ENCODE data around the gene RANBP3L.

The RANBP3L gene

DNA sequence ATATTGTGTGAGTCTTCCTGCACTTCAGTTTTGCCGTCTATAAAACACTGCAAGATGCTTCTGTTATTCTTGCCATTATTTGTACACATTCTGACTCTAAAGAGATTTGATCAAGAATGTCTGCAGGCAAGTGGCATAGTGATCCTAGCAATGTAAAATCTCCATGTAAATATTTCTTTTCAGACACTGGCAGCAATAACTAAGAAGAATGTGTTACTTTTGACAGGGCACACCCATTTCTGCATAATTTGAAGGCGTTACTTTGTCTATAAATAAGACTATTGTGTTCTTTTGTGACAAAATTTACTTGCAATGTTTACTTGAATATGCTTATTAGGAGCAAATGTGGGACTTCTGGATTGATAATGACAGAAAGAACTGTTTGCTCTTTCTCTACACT is 20.1 kb downstream of the RANBP3L start:
- H3K4me3 ChIP-seq (ENCODE audit: low read depth, low read length), result no peak overlapping the region
- no peak for DNase-seq (ENCODE audit: low read depth)
- TF ChIP-seq, protein P1, sequence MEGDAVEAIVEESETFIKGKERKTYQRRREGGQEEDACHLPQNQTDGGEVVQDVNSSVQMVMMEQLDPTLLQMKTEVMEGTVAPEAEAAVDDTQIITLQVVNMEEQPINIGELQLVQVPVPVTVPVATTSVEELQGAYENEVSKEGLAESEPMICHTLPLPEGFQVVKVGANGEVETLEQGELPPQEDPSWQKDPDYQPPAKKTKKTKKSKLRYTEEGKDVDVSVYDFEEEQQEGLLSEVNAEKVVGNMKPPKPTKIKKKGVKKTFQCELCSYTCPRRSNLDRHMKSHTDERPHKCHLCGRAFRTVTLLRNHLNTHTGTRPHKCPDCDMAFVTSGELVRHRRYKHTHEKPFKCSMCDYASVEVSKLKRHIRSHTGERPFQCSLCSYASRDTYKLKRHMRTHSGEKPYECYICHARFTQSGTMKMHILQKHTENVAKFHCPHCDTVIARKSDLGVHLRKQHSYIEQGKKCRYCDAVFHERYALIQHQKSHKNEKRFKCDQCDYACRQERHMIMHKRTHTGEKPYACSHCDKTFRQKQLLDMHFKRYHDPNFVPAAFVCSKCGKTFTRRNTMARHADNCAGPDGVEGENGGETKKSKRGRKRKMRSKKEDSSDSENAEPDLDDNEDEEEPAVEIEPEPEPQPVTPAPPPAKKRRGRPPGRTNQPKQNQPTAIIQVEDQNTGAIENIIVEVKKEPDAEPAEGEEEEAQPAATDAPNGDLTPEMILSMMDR (IDR thresholded peaks at IDR 0.05; ENCODE audit: insufficient read depth, low read depth, low read length, missing control alignments), result no peak

DNA sequence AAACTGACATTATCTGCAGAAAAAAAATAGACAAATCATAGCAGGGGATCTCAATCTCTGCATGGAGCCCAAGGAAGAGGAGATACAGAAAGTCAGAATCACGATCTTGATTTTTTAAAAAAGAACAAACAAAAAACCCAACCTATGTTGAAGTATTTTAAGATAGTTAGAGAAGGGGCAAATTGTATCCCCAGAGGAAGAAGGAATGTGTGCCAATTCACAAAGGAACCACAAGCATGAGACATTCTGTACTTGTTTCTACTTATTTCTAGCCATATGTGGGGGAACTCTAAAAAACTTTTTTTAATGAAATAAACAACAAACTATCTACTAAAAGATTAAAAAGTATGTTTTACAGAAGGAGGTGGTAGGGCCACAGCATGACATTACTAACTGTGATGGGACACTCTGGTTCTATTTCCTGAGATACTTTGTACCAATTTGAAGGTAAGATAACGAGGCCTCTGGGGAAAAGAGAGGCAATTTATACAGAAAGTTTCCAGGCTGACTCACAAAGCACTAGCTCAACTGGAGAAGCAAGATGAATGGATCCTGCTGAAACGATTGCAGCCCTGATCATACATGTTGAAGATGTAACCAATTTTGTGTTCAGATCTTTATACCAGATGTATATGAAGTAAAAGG is 22.5 kb downstream of the RANBP3L start:
- H3K4me3 ChIP-seq (ENCODE audit: low read depth, low read length), result no peak overlapping the region
- TF ChIP-seq, protein P1 (IDR thresholded peaks at IDR 0.05; ENCODE audit: insufficient read depth, low read depth, low read length, missing control alignments), result no peak
- no peak for DNase-seq (ENCODE audit: low read depth)

DNA sequence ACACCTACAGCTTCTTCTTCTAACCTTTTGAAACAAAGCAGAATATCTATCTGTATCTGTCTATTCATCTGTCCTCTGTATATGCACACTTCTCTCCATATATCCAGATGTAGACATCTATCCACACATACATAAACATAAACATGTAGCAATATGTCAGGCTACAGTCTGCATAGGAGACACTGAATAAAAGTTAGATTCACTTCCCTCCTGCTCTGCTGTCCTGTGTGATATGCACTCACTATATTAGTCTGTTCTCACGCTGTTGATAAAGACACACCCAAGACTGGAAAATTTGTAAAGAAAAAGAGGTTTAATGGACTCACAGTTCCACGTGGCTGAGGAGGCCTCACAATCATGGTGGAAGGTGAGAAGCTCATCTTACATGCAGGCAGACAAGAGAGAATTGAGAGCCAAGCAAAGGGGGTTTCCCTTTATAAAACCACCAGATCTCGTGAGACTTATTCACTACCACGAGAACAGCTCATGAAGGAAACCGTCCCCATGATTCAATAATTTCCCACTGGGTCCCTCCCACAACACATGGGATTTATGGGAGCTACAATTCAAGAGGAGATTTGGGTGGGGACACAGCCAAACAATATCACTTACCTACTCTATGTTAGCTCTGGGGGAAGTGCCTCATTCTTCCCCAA is 24.1 kb downstream of the RANBP3L start:
- no peak overlapping the region for H3K4me3 ChIP-seq (ENCODE audit: low read depth, low read length)
- TF ChIP-seq, protein P1 (IDR thresholded peaks at IDR 0.05; ENCODE audit: insufficient read depth, low read depth, low read length, missing control alignments), result no peak
- no peak for DNase-seq (ENCODE audit: low read depth)

DNA sequence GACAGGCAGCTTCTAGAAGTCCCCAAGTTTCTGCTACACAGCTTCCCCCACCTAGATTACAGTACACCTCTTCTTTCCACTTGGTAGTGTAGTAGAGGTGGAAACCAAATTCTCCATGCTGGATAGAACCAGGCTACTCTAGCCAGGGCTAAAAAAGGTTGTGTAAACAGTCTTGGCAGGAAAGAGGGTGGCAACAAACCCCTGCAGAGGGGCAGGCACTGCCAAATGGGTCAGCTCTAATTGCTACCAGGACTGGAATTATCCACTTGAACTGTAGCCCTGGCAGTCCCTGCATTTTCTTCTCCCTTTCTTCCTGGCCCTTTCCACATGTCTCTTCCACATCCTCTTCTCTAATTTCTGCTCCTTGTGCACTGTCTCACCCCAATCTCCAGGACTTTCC is 24.8 kb downstream of the RANBP3L start:
- no peak overlapping the region for H3K4me3 ChIP-seq (ENCODE audit: low read depth, low read length)
- no peak for DNase-seq (ENCODE audit: low read depth)
- TF ChIP-seq, protein P1 (IDR thresholded peaks at IDR 0.05; ENCODE audit: insufficient read depth, low read depth, low read length, missing control alignments), result no peak

DNA sequence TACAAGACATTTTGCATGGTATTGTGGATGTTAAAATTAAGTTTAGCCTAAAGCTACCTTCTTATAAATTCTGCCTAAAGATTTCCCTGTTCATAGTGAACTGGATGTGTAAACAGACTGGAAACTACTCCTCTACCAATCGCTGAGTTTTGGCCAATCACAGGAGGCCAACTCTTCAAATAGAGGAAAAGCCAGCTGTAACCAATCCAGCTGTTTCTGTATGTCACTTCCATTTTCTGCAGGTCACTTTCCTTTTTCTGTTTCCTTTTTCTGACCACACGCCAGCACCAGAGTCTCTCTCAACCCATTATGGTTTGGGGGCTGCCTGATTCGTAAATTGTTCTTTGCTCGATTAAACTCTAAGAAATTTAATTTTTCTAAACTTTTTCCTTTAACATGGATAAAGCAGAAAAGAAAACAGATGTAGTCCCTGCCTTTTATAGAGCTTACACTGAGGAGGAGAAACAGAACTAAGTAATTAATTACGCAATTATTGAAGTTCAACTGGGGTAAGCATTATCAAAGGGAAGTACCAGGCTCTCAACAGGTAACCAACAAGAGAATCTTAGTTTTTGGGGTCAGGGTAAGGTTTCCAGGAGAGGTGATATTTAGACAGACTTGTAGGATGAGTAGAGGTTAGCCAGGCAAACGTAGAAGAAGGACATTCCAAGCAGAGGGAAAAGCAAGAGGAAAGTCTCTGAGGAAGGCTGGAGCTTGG is 27.7 kb downstream of the RANBP3L start:
- no peak overlapping the region for H3K4me3 ChIP-seq (ENCODE audit: low read depth, low read length)
- TF ChIP-seq, protein P1 (IDR thresholded peaks at IDR 0.05; ENCODE audit: insufficient read depth, low read depth, low read length, missing control alignments), result no peak
- no peak for DNase-seq (ENCODE audit: low read depth)

DNA sequence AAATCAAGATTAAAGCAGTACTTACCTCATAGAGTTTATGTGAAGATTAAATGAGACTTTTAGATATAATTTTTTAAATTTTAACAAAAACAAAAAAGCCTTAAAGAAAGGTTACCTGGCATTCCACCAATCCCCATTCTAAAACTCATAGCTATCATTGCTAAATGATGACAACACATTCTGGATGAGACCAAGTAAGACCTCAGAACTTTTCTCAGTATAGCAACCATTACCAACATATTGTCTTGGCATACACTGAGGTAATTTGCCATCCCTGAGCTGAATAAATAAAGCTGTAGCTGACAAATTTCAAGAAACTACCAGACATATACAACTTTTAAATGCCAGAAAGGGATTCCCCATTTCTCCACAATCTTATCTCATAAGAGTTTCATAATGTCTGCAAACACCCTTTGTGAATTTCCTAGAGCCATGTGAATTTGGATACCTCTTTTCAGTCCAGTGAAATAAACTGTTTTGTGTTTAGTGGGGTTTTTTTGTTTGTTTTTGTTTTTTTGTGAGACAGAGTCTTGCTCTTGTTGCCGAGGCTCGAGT is 29.5 kb downstream of the RANBP3L start:
- DNase-seq (ENCODE audit: low read depth), result no peak
- TF ChIP-seq, protein P1 (IDR thresholded peaks at IDR 0.05; ENCODE audit: insufficient read depth, low read depth, low read length, missing control alignments), result no peak
- no peak overlapping the region for H3K4me3 ChIP-seq (ENCODE audit: low read depth, low read length)

Measured in GM12865 (cell line).